Medulla oblongata (tissue), 1 donor: ENCODE data around the gene MCC.
A peak's percentile ranks its signal among the peaks of the same experiment; 100 is the strongest.

Source experiments
- DNase-seq: peaks from one replicate; pipeline ENCODE4 v3.0.0-alpha.2; 2015; ENCODE audit errors: extremely low spot score

MCC gene

DNA sequence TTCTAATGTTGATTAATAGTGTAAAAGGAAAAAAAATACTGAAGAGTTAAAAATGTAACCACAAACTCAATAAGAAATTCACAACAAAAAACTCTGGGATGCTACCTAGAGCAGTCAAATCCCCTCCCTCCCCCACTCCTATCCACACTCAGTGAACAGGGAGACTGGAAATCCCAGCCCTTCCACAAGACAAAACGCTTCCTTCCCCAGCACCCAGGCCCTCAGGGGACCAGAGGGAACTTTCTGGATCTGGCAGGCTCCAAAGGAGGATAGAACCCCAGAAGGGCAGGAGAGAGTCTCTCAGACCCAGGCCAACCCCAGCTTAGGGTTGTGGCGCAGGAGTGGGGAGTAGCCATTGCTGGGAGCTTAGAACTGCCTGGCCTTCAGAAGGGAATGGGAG lies 456.7 kb downstream of the MCC start:
- no peak for DNase-seq

DNA sequence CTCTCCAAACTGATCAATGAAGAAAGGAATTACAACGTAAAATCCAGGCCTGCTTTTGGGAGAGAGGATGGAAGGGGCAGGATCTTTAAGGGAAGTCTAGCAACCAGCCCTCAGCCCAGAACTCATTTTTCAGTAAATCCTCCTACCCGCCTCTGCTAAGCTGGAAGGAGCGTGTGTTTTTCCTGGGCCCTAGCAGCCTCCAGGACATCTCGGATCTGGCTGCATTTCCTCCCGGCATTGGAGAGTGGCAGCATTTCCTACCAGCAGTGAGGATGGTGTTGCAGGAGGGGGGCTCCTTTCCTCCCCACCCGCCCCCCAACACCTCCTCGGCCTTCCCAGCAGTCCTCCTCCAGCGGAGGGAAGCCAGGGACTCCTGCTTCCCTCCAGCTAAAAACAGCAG lies 457.1 kb downstream of the MCC start:
- no peak for DNase-seq

DNA sequence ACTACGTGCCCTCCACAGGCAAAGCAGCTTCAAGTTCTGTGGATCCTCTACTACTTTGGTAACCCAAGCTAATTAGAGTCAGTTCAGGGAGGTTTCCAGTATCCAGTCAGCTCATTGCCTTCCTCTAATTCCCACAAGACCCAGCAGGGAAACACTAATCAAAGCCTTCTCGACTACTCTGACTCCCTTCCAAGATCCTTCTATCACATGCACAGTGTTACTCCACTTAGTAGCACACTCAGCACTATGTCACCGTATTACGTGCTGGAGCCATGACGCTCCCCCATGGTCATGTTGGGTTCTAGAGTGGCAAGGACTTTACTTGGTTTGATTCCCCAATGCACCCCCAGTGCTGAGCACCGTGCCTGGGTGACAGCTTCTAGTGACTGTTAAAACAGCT lies 458.6 kb downstream of the MCC start:
- no peak for DNase-seq

DNA sequence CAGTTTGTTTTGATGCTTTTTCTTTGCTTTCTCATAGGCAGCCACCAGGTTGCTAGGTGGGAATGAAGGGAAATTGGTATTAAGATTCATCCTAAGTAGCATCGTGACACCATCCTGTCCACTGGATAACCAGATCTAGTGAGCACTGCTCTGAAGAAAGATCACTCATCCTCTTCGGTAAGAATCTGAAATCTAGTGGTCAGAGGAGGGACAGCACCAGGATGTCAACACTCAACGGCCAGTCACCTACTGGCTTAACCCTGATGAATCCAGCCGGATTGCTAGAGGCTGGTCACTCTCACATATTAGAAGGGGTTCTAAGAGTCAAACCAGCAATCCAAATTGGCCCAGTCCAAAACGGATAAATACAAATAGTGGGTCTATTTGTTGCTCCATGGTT lies 460.8 kb downstream of the MCC start:
- DNase-seq = no peak

DNA sequence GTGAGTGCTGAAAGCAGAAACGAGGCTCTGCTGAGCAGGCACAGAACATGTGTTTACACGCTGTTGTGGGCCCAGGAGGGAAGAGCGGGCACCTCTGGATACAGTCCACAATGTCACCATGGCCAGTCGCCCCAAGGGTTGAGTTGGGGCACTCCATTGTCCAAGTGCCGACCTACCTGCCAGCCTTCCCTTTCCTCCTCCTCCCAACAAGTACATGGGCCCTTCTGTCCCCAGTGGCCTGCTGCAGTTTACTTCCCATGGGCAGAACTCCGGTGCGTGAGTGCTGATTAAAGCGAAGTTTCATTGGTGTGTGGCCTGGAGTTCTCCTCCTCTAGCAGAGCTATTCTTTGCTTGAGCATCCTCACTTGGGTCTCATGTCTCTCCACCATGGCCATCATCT lies 461.2 kb downstream of the MCC start:
- no peak for DNase-seq

DNA sequence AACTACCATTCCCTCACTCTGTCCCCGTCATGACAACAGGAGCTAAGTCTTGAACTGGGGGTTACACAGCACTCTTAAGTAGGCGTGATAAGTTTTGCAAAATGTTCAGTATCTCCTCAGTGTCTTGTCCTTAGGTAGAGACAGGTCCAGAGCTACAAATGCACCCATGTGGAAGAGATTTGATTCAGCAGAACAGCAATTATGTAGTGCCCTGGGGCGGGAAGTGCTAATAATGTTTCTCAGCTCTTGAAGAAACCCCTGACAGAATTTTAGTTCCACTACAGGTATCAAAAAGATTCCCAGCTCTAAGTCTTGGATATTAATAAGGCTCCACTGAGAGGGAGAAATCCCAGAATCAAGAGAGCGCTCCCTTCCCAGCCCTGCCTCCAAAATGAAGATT lies 462.0 kb downstream of the MCC start:
- no peak for DNase-seq

DNA sequence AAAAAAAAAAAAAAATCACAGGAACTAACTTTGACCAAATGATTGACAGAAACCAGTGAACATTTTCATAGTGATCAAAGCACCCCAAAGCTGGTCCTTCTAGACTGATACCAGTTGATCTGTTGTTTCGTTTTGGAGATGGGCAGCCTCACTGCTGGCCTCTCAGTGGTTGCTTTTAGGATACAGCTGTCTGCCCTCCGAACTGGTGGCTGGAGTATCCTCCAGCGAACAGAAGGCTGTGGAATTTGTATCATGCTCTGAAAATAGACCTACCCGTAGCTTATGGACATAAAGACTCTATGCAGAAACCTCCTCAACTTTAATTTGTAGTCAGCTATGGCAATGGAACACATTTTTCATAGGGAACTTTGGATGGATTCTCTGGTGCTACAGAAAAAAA lies 462.7 kb downstream of the MCC start:
- no peak for DNase-seq

DNA sequence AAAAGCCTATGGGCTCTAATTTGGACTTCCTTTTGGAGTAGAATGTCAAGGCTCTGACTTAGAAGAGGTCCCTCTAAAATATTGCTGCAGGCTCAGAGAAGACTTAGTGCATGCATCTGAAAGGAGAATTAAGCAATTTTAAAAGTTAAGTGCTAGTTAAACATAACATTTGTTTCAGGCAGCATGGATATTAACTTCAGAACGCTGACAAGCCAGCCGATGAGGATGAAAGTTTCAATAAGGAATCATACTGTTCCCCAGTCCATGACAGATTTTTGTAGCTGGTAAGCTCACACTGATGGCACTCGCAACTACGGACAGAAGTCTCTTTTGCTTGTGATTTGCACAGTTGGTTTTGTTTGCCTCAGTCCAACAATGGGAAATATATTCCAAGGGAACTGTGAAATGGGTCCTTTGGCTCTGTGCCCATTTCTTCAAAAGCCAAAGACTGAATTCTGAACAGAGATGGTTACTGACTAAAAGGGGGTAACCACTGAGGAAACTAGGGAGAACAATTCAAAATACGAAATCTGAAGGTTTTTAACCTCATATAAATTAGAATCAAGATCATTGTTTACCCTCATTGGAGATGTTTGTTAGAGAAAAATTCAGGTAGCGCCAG lies 464.1 kb downstream of the MCC start:
- no peak for DNase-seq

DNA sequence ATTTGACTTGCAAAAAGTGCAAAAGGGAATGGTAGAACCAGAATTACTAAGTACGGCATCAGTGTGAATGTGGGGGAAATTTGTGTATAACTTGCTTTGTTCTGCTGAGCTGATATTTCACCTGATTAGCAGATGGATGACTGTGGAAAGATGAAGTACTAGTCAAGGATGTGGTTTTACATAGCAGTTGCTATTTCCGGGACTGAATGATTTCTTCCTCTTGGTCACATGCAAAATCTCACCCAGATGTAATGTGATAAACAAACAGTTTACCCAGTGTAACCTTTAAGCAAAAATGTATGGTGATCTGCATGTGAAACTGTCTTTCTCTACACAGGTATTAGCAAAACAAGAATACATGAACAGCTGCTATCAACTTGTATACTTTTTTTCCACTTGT lies 465.6 kb downstream of the MCC start:
- no peak for DNase-seq

DNA sequence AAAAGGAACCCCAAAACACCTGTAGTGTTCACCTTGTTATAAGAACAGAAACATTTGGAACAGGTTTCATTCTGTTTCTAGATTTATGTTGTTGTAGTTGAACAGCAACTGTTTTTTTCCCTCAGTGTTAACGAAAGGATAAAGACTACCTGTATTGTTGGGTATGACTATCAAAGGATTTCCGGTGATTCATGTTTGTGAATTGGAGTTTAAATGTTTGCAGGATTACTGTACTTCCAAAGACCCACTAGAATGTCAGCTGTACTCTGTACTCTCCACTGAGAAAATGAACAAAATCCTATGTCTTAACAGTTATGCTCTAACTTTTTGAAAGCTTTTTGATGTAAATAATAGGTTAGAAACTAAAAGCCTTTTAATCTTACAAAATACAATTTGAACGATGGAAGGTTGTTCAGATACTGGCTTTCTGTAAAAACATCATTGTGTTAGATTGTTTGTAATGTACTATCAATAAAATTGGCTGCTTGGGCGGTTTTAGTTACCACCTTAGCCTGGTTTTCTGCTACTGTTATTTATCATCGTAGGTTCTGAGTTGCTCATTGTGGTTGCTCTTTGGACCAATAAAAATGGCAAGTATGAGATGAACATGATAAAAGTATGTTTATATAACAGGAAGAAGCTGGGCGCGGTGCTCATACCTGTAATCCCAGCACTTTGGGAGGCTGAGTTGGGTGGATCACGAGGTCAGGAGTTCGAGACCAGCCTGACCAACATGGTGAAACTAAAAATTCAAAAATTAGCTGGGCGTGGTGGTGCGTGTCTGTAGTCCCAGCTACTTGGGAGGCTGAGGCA lies 467.6 kb downstream of the MCC start:
- DNase-seq = no peak

DNA sequence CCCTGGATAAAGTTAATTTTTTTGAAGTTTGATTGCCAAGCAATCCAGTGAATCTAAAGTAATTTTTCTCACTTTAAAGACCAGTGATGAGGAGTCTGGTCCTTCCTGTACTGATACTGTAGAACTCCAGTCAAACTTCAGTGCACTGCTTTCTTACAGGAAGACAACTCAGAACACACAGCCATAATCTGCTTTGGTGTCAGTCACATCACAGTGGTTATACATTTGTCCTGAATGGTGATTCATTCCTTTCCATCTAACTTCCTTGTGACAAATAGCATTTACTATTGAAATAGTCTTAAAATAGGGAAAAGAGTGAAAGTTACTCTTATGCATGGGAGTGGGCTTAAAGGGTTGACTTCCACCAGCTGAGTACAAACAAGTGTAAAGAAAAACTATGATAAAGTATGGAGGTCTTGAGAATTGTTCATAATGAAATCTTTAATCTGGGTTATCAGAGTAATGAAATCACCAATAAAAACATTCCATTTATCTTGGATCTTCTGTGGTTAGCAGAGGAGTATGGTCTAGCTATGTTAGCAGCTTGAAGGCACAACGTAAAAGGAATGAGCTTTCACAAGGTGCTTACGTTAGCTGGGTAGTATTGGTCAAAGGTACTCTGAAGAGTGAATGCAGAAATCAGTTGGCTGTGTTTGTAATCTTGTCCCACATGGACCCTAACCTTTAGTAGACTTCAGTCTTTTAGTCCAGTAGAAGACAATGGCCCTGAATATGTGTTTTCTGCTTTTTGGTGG lies 470.2 kb downstream of the MCC start:
- DNase-seq = no peak

DNA sequence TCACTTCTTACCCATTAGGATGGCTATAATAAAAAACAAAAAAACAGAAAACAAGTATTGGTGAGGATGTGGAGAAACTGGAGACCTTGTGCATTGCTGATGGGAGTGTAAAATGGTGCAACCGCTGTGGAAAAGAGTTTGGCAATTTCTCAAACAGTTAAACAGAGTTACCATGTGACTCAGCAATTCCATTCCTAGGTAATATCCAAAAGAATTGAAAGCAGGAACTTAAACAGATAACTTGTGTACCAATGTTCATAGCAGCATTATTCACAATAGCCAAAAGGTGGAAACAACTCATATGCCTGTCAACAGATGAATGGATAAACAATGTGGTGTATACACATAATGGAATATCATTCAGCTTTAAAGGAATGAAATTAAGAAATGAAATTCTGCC lies 482.8 kb downstream of the MCC start:
- no peak for DNase-seq

DNA sequence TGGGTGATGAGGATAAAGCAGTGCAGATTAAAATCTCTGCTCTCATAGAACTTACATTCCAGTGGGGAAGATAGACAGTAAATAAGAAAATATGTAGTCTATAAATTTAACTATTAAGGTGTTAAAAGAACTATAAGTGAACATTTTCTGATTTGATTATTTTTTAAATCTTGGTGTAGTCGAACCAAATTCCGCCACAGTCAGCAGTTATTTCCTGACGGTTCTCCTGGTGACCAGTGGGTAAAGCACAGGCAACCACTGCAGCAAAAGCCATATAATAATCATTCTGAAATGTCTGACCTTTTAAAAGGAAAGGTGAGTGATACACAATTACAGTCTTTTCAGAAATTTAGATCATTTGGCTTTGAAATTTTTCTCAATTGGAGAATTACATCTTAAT lies 484.5 kb downstream of the MCC start:
- DNase-seq = no peak

DNA sequence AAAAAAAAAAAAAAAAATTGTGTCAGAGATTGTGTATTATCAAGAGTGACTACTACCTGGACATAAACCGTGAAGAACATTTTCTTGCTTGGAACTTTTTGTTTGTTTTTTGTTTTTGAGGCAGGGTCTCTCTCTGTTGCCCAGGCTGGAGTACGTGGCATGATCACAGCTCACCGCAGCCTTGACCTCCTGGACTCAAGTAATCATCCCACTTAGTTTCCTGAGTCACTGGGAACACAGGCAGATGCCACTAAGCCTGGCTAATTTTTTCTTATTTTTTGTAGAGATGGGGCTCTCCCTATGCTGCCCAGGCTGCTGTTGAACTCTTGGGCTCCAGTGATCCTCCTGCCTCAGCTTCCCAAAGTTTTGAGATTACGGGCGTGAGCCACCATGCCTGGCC lies 485.8 kb downstream of the MCC start:
- DNase-seq = no peak

DNA sequence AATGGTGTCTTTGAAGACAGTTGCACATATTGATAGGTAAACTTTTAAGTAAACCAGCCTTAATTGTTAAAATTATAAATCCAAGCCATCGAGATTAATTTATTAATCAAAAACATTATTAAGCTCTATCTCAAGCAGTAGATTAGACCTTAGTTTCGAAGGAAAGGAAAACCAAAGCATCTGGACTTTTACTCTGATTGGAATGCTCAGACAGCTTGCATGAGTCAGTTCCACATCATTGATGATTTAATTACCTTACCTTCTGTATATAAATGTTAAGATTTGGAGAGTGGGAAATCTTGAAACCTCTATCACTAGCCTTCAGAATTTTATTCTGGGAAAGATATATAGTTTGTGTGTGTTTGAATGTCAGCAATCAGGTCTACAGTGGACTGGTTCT lies 487.8 kb downstream of the MCC start:
- DNase-seq = no peak

DNA sequence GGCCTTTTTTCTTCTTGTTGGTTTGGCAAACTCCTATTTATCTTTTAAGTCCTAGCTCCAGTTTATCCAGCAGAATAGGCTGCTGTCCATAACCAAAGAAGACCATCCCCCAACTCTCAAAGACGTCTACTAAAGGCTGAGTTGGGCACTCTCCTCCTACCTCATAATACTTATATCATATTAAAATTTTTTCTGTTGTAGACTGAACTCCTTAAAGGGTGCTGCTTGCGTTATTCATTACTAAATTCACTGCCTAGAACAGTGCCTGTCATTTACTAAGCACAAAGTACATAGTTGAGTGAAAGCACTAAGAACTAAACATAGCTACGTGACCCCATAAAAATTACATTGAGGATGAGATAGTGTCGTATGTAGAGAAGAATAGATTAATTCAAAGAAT lies 490.0 kb downstream of the MCC start:
- DNase-seq = no peak

DNA sequence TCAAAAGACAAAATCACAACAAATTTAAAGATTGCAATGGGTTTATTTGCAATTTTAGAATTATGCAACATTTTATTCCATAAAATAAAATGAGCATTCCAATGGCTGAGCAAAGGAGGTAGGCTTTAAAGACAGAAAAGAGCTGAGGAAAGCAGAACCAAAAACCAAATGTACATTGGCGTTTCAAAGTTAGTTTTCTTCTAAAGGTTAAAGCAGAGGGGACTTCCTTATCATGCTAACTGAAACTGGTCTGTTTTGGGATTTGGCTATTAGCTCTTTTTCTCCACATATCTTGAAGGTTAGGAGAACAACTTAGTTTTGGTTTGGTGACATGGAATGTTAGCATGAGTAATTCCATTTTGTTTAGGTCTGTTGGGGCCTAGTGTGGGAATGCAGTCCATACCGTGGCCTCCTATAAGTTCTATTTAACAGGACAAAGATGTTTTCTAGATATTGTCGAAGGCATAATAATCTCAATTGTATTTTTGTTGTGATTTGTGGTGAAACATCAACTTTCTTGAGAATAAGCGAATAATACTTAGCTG lies 491.4 kb downstream of the MCC start:
- no peak for DNase-seq

DNA sequence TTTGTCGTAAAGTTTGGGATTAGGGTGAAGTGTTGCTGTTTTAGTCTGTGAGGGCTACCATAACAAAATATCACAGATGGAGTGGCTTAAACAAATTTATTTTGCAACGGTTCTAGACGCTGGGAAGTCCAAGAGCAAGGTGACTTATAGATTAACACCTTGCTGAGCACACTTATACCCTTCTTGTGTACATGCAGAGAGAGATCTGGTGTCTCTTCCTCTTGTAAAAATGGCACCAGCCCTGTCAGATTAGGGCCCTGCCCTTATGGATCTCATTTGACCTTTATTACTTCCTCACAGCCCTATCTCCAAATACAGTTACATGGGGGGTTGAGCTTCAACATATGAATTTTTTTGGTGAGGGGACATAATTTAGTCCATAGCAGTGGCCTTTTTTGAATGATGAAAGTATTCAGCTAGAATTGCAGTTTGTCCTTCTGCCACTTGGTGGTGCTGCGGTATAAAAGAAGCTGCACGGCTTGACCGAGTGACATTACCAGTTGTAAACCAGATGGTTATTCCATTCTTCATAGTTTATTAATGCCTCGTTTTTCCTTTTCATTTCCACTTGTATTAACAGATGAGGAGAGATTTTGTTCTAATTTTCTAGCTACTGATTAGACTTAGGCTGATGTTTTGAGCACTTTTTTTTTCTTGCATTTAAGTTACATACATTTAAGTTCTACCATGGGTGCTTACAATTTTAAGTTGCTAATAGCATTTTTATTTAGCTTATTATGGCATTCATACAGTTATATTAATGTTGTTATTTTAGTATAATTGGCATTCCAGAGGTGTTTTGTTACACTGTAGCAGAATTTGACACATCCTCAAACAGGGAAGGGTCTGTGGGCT lies 492.3 kb downstream of the MCC start:
- peak; percentile 87 for DNase-seq

DNA sequence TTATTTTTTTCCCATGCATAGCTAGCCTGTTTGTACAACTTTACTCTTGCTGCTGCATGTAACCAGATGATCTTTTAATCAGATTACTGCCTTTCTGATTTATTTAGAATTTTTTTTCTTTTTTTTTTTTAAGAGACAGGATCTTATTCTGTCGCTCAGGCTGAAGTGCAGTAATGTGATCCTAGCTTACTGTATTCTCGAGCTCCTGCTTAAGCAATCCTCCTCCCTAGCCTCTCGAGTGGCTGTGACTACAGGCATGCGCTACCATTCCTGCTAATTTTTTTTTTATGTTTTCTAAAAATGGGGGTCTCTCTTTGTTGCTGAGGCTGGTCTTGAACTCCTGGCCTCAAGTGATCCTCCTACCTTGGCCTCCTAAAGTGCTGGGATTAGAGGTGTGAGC lies 502.0 kb downstream of the MCC start:
- no peak for DNase-seq

DNA sequence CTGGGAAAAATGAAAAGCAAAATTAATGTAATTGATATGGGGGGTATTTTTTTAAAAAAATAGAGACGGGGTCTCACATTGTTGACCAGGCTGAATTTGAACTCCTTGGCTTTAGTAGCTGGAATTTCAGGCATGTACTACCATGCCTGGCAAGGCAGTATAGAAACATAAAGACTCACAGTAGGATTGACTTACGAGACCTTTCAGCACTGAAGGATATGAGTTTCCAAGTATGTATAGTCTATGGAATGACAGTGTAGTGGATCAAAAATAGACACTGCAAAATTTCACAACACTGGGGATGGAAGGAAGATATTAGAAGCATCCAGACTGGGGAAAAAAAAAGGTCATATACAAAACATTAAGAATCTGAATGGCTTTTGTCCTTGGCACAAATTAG lies 504.9 kb downstream of the MCC start:
- DNase-seq = no peak

DNA sequence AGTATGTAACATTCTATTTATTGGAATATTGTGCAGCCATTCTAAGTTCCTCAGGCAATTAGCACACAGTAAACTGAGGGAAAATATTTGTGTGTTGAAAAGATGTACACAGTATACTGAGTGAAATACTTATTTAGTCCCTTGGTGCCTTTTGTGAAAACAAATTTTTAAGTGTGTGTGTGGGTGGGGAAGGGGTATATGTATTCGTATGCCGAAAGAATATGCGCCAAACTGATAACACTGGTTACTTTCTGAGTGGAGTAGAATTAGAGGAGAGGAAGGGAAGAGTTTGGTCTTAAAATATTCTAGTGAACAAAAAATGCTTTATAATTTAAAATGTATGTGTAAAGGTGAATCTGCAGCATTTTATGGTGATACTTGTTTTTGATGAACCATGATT lies 508.5 kb downstream of the MCC start:
- DNase-seq = no peak

DNA sequence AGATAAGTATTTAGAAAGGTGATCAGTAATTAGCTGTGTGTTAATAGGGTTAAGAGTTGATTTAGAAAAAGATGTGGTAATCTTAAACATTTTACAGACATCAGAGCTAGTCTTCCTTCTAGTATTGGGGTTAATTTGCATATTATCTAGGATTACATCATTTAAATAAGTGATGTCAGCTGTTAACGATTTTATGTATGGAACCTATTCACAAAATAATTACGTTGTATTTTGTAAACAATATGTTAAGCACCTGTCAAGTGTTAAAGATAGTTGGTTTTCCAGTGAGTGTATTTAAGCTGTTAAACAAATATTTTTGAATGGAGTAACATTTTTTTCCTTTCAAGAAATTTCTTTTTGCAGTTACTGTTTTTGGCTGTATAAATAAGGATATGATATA lies 509.4 kb downstream of the MCC start:
- DNase-seq = no peak
